Neuron (in vitro differentiated cells): ENCODE results near the gene TNFRSF4.

Experiments
- H2AFZ ChIP-seq: one replicate; pipeline ENCODE4 v1.6.1; 2013; ENCODE audit warnings: low read depth, mild to moderate bottlenecking, inconsistent platforms, low read length, moderate library complexity
- H3K27me3 ChIP-seq: one replicate; pipeline ENCODE4 v1.6.1; 2013; ENCODE audit warnings: low read length; ENCODE audit not compliant: insufficient read depth
- H3K36me3 ChIP-seq: one replicate; pipeline ENCODE4 v1.6.1; 2013; ENCODE audit warnings: low read length; ENCODE audit not compliant: insufficient read depth
- H3K4me1 ChIP-seq: one replicate; pipeline ENCODE4 v1.6.1; 2013; ENCODE audit warnings: low read length; ENCODE audit not compliant: insufficient read depth
- H3K4me3 ChIP-seq: 2 replicates; pipeline ENCODE4 v1.5.1; 2013; ENCODE audit warnings: mild to moderate bottlenecking, low read length, moderate library complexity
- H3K9me3 ChIP-seq: one replicate; pipeline ENCODE4 v1.6.1; 2013; ENCODE audit warnings: low read length

Gene TNFRSF4

DNA sequence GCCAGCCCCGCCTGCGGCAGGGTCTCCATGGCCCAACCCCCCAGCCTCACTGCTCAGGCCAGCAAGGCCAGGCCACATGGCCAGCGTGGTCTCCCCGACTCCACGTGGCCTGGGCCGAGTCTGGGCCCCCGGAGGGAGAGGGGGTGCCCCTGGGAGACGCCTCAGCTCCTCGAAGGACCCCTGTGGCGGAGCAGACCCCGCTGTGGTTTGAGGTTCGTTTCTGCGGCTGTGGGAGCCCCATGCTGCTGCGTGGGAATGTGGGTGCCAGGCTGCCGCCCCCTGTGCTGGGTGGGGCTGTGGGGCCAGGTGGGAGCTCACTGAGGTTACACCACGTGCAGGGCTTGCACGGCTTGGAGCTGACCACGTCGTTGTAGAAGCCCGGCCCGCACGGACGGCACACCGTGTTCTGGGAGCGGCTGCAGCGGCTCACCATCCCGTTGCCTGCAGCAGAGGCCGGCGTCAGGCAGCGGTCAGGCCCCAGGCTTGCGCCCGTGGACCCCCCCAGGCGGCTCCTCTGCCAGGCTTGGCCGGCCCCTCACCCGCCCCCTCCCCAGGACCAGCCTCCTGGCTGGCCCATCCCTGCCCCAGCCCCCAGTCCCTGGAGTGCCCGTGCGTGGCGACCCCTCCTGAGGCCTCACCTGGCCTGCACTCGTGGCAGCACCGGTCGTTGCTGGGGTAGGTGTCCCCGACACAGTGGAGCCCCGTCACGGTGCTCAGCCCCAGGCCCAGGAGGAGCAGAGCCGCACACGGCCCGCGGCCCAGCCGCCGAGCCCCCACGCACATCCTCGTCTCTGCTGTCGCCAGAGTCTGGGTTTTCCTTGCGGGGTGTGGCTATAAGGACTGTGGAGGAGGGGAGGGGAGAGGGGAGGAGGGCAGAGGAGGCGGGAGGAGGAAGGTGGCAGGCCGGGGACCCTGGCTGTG, at the start of gene TNFRSF4:
TSS of gene TNFRSF4 (minus strand) at position 809 of the 921 bp plus-strand sequence. CDS start at position 783, 26 bp downstream.
- H3K36me3 ChIP-seq: peaks cover 24% of the 10 kb centered on the region
- H3K4me1 ChIP-seq: no peaks in the 10 kb centered on the region
- H2AFZ ChIP-seq: no peak within 1 kb of the TSS
- H3K27me3 ChIP-seq: no peaks in the 10 kb centered on the region
- no peak within 1 kb of the TSS for H3K4me3 ChIP-seq
- H3K9me3 ChIP-seq: no peaks in the 10 kb centered on the region

DNA sequence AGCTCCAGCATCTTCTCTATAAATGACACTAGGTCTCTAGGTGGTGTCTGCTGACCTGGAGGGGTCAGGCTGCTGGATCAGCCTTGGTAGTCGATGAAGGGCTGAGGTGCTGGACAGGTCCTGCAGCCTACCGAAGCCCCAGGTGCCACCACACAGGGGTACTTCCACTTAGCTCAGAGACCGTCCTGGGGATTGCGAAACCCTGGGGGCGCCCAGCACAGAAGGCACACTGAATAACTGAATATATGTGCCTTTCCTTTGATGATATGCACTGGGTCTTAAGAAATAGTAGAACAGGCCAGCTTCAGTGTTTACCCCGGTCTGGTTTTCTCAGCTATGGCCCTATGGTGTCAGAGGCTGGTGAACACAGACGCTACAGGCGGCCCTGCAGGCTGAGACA, 48.8 kb upstream of the TNFRSF4 start:
- H3K27me3 ChIP-seq: no peaks in the 10 kb centered on the region
- H2AFZ ChIP-seq: no peak overlapping the region
- no peaks in the 10 kb centered on the region for H3K9me3 ChIP-seq
- peaks cover 63% of the 10 kb centered on the region for H3K36me3 ChIP-seq
- no peaks in the 10 kb centered on the region for H3K4me1 ChIP-seq
- H3K4me3 ChIP-seq: no peak overlapping the region

DNA sequence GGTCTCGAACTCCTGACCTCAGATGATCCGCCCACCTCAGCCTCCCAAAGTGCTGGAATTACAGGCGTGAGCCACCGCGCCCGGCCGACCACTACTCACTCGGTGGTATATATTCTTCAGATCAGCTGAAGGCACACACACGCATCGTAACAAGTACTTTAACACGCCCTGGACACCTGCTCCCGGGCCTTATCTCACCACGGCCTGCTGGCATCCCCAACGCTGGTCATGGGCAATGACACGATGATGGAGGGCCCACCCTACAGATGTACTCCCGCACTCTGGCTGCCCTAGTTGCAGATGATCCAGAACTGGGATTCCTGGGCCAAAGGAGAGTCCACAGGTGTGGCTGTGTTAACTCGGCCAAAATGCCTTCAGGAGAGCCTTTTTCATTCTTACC, 48.1 kb upstream of the TNFRSF4 start:
- Histone ChIP-seq H3K4me3 (no peak overlapping the region), H3K4me1 (no peaks in the 10 kb centered on the region), H3K27me3 (no peaks in the 10 kb centered on the region), H3K36me3 (peaks cover 60% of the 10 kb centered on the region), H2AFZ (no peak overlapping the region), H3K9me3 (no peaks in the 10 kb centered on the region)

DNA sequence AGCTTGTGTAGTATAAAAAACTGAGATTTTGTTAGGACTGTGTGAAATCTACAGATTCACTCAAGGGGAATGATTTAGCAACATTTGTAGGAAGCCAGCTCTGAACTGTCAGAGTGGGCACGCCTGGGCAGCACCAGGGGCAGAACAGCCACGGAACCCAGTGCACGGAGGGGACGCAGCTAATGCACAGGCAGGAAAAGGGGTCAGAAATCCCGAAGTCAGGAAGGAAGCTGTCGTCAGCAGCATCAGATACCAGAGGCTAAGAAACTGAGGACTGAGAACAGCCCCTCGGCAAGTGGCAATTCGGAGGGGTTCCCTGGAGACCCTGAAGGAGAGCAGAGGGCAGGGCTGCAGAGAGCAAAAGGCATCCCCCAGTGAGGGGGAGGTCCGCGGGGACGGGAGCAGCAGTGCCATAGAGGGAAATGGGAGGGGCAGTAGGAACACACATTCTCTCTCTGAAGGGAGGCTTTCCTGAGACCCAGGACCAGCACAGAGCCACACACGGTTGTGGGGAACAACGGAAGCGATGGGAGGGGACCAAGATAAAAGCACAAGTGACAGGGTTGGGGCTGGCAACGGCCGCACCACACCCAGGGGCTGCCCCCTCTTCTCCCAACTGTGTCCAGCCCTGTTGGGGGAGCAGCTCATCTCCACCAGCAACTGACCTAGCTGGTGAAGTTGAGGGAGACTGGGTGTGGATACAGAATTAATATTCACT, 47.0 kb upstream of the TNFRSF4 start:
- Histone ChIP-seq H3K36me3 (peaks cover 59% of the 10 kb centered on the region), H3K9me3 (no peaks in the 10 kb centered on the region), H3K4me1 (no peaks in the 10 kb centered on the region), H3K27me3 (no peaks in the 10 kb centered on the region), H3K4me3 (no peak overlapping the region), H2AFZ (no peak overlapping the region)

DNA sequence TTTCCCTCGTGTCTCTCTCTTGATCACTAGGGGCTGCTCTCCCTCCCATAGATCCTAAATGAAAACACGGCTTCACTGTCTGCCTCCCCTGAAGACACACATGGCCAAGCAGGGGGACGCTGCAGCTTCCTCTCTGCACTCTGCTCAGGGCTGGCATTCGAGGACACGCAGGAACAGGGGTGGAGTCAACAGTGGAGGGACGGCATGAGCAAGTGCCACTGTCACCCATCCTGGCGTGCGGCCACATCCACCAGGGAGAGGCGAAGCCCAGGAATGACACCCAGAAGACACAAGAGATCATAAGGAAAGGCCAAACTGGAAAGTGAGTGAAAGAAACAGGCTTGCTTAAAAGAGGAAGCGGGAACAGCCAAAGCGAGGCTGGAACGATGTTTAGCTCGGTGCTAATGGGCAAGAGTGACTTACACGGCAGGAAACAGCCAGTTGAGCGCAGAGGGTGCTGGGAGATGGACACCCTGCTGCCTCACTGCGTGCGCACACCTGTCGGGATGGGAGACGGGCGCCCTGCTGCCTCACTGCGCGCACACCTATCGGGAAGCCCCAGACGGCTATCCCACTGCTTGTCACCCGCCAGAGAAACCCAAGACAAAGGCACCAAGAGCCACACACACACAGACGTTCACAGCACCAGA, 46.1 kb upstream of the TNFRSF4 start:
- Histone ChIP-seq H3K27me3 (no peaks in the 10 kb centered on the region), H3K4me3 (no peak overlapping the region), H2AFZ (no peak overlapping the region), H3K36me3 (peaks cover 62% of the 10 kb centered on the region), H3K4me1 (no peaks in the 10 kb centered on the region), H3K9me3 (no peaks in the 10 kb centered on the region)

GRCh38 chr1:1259540-1259939, 45.6 kb upstream of the TNFRSF4 start:
- H3K27me3 ChIP-seq: no peaks in the 10 kb centered on the region
- H3K4me3 ChIP-seq: no peak overlapping the region
- peaks cover 62% of the 10 kb centered on the region for H3K36me3 ChIP-seq
- H2AFZ ChIP-seq: no peak overlapping the region
- H3K9me3 ChIP-seq: no peaks in the 10 kb centered on the region
- H3K4me1 ChIP-seq: no peaks in the 10 kb centered on the region

GRCh38 chr1:1259119-1259488, 45.2 kb upstream of the TNFRSF4 start:
- H3K4me3 ChIP-seq: no peak overlapping the region
- no peaks in the 10 kb centered on the region for H3K4me1 ChIP-seq
- H3K9me3 ChIP-seq: no peaks in the 10 kb centered on the region
- no peak overlapping the region for H2AFZ ChIP-seq
- no peaks in the 10 kb centered on the region for H3K27me3 ChIP-seq
- peaks cover 62% of the 10 kb centered on the region for H3K36me3 ChIP-seq

- no peaks in the 10 kb centered on the region for H3K4me1 ChIP-seq
- no peaks in the 10 kb centered on the region for H3K27me3 ChIP-seq
- no peak overlapping the region for H3K4me3 ChIP-seq
- H2AFZ ChIP-seq: no peak overlapping the region
- peaks cover 53% of the 10 kb centered on the region for H3K36me3 ChIP-seq
- H3K9me3 ChIP-seq: no peaks in the 10 kb centered on the region
These were observed 43.3 kb upstream of the TNFRSF4 start for GRCh38 chr1:1256956-1257871.

DNA sequence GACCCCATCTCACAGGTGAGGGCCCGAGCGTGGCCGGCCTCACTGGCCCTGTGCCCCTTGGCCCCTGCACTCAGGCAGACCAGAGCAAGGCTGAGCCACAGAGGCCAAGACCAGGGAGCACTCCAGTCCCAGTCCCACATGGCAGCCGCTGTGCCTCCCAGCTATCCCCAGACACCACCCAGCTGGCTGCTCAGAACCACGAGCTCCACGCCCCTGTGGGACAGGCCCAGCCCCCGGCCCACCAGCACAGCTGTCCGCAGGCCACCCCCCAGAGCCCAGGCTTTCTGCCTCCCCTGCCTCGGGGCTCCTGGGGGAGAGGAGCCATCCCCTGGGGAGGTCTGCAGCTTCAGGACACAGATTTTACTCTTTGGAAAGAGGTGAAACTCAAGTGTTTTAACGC, 41.7 kb upstream of the TNFRSF4 start:
- no peak overlapping the region for H2AFZ ChIP-seq
- H3K36me3 ChIP-seq: peaks cover 45% of the 10 kb centered on the region
- H3K27me3 ChIP-seq: no peaks in the 10 kb centered on the region
- no peaks in the 10 kb centered on the region for H3K4me1 ChIP-seq
- H3K9me3 ChIP-seq: no peaks in the 10 kb centered on the region
- no peak overlapping the region for H3K4me3 ChIP-seq

DNA sequence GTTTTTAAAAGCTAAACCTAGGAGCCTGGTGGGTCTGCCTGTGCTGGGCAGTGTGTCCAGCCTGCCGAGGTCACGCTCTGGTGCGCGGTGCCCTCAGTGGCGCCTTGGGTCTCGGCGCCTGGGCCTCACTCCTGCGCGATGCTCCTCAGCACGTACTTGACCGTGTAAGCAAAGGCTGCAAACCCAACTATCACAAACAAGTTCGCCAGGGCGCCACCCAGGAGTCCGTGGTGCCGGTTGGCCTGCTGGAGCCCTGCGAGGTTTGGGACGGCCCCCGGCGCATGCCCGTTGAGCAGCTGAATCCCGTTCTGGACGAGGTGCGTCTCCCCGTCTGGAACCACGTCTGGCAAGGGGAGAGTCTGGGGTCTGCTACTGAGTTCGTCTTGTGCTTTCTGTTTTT, 41.1 kb upstream of the TNFRSF4 start:
- no peaks in the 10 kb centered on the region for H3K4me1 ChIP-seq
- H2AFZ ChIP-seq: no peak overlapping the region
- no peak overlapping the region for H3K4me3 ChIP-seq
- H3K27me3 ChIP-seq: no peaks in the 10 kb centered on the region
- peaks cover 40% of the 10 kb centered on the region for H3K36me3 ChIP-seq
- H3K9me3 ChIP-seq: no peaks in the 10 kb centered on the region

GRCh38 chr1:1254667-1254998, 40.7 kb upstream of the TNFRSF4 start:
- H3K9me3 ChIP-seq: no peaks in the 10 kb centered on the region
- no peaks in the 10 kb centered on the region for H3K4me1 ChIP-seq
- H3K36me3 ChIP-seq: peaks cover 36% of the 10 kb centered on the region
- H3K4me3 ChIP-seq: no peak overlapping the region
- H2AFZ ChIP-seq: no peak overlapping the region
- no peaks in the 10 kb centered on the region for H3K27me3 ChIP-seq

DNA sequence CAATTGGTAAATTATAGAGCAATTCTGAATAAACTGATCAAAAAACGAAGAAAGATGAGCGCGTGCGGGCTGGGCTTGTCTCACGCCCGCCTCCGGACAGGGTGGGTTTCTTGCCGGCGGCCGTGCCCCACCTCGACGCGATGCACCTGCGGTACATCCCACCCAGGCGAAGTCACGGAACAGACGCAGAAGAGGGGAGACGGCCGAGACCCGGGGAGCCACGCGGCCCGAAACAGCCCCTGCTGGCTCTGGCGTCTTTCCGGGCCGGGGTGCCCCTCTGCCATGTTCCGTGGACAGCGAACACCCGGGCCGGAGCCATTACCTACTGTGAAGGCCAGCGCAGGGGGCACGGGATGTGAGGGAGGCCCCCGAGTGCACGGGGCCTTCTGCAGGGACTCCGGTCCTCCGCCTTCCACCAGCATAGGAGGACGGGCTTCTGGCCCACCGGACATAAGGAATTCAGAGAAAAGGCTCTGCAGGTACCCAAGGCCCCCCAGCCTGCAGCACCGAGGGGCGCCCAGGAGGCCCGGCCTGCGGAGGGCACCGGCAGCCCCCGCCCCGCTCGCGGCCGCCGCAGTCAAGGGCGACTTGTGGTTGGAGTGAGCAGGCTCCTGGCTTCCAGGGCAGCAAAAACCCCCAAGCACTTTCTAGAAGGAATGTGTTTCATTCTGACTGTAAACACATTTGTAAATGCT, 40.2 kb upstream of the TNFRSF4 start:
- H3K4me1 ChIP-seq: no peaks in the 10 kb centered on the region
- H3K9me3 ChIP-seq: no peaks in the 10 kb centered on the region
- H2AFZ ChIP-seq: no peak overlapping the region
- no peak overlapping the region for H3K4me3 ChIP-seq
- H3K27me3 ChIP-seq: no peaks in the 10 kb centered on the region
- peaks cover 34% of the 10 kb centered on the region for H3K36me3 ChIP-seq
